ENCODE results near the gene SPSB3. TPM values are rescaled to one million over a fixed set of nuclear protein-coding genes. Genes with fewer than 3 reads are reported as not detected.
"Not testable (repeated sequence)": the region's sequence is repeated elsewhere in the genome, so short reads cannot be mapped to it uniquely, and the experiment has no call there.

Gene SPSB3
- total and polyA plus RNA-seq, 10 donors = 41.4 to 266 (median 90.0) TPM

DNA sequence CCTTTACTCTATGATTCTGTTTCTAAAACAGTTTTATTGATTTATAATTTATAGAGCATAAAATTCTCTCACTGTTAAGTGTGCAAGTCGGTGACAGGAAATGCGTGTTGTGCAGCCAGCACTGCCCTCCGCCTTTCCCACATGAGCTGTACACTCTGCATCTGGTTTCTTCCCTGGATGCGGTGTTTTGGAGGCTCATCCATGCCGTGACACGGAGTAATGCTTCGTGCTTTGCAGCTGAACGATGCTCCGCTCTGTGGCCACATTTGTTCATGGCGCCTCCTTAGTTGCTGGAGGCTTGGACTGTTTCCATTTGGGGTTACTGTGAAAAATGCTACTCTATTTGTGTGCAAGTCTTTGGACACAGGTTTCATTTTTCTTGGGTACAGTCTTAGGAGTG lies 18.3 kb upstream of the SPSB3 start:
- H3K27me3 ChIP-seq (replicated peaks in 1 of 7) = no peaks in the 10 kb centered on the region
- 84 to 89% (median 87%) methylated on average over 10 of the region's 10 CpGs for WGBS, 5 donors
- peaks cover 0 to 14% (median 2%) of the 10 kb centered on the region in 6 donors for H3K36me3 ChIP-seq
- H3K27ac ChIP-seq = no peak overlapping the region
- intact Hi-C loops (cut with DNase I; ENCODE audit: low total_unique reads) = no loop called here
- peaks cover 0 to 34% (median 28%) of the 10 kb centered on the region in 8 donors for H3K9me3 ChIP-seq
- no peaks in the 10 kb centered on the region for H3K4me1 ChIP-seq
- no peak overlapping the region for H3K4me3 ChIP-seq
- no peak for DNase-seq
- TF ChIP-seq POLR2AphosphoS5 (IDR thresholded peaks at IDR 0.05) = no peak
- TF ChIP-seq, protein P1, sequence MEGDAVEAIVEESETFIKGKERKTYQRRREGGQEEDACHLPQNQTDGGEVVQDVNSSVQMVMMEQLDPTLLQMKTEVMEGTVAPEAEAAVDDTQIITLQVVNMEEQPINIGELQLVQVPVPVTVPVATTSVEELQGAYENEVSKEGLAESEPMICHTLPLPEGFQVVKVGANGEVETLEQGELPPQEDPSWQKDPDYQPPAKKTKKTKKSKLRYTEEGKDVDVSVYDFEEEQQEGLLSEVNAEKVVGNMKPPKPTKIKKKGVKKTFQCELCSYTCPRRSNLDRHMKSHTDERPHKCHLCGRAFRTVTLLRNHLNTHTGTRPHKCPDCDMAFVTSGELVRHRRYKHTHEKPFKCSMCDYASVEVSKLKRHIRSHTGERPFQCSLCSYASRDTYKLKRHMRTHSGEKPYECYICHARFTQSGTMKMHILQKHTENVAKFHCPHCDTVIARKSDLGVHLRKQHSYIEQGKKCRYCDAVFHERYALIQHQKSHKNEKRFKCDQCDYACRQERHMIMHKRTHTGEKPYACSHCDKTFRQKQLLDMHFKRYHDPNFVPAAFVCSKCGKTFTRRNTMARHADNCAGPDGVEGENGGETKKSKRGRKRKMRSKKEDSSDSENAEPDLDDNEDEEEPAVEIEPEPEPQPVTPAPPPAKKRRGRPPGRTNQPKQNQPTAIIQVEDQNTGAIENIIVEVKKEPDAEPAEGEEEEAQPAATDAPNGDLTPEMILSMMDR (IDR thresholded peaks at IDR 0.05 in 8 of 11, conservative IDR thresholded peaks at IDR 0.05 in 3 of 11) = no peak
- no peak for TF ChIP-seq POLR2A (IDR thresholded peaks at IDR 0.05)

DNA sequence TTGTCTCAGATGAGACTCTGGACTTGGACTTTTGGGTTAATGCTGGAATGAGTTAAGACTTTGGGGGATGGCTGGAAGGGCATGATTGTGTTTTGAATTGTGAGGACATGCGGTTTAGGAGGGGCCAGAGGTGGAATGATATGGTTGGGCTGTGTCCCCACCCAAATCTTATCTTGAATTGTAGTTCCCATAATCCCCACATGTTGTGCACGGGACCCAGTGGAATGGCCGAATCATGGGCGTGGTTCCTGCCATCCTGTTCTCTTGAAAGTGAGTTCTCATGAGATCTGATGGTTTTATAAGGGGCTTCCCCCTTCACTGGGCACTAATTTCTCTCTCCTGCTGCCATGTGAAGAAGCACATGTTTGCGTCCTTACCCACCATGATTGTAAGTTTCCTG lies 16.9 kb upstream of the SPSB3 start:
- H3K4me1 ChIP-seq; DNase-seq; H3K4me3 ChIP-seq; H3K27me3 ChIP-seq (replicated peaks in 1 of 7); H3K36me3 ChIP-seq; H3K27ac ChIP-seq; intact Hi-C loops (cut with DNase I; ENCODE audit: low total_unique reads): not testable (repeated sequence)
- peaks cover 0 to 34% (median 28%) of the 10 kb centered on the region in 8 donors for H3K9me3 ChIP-seq
- 61 to 89% (median 83%) methylated on average over 4 to 5 of the region's 5 CpGs for WGBS, 5 donors

DNA sequence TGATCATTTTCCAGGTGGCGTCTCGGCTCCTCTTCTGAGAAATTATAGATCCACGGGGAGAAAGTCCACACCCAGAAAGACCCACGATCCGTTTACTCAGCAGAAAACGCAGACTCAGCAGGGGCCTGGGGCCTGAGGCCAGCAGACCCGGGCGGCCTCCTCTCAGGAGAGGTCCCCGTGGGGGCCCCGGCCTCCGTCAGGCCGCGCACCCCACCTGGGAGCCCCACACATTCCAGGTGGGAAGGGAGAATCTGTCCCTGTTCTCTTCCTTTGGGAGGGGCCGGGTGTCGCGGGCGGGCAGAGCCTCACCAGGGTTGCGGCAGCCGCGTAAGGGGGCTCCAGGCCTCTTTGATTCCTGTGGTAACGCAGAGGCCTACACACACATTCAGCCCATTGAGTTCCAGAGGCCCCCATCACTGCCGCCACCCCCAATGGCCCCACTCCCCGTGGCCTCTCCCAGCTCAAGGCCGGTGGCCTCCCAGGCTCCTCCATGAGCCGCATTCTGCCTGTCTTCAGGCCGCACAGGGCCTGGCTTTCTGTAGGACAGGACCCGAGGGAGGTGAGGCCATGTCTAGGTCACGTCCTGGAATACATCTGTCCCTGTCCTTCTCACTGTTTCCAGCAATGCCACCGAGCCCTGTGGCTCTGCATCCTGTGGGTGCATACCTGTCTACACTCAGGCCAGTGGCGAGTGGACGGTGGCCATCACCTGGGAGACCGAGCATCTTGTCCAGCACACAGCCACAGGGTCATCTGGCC lies 12.7 kb upstream of the SPSB3 start:
- H3K36me3 ChIP-seq = peaks cover 0 to 28% (median 21%) of the 10 kb centered on the region in 6 donors
- H3K27me3 ChIP-seq (replicated peaks in 1 of 7) = no peaks in the 10 kb centered on the region
- TF ChIP-seq, protein P1 (IDR thresholded peaks at IDR 0.05 in 8 of 11, conservative IDR thresholded peaks at IDR 0.05 in 3 of 11) = no peak
- peak in 1 of 3 donors; percentile 11 for TF ChIP-seq POLR2AphosphoS5 (IDR thresholded peaks at IDR 0.05)
- intact Hi-C loops (cut with DNase I; ENCODE audit: low total_unique reads) = no loop called here
- peak; percentile 52 for DNase-seq
- 85 to 92% (median 88%) methylated on average over 19 to 32 of the region's 32 CpGs for WGBS, 5 donors
- no peak overlapping the region for H3K27ac ChIP-seq
- H3K9me3 ChIP-seq = peaks cover 0 to 34% (median 28%) of the 10 kb centered on the region in 8 donors
- H3K4me1 ChIP-seq = no peaks in the 10 kb centered on the region
- H3K4me3 ChIP-seq = no peak overlapping the region

DNA sequence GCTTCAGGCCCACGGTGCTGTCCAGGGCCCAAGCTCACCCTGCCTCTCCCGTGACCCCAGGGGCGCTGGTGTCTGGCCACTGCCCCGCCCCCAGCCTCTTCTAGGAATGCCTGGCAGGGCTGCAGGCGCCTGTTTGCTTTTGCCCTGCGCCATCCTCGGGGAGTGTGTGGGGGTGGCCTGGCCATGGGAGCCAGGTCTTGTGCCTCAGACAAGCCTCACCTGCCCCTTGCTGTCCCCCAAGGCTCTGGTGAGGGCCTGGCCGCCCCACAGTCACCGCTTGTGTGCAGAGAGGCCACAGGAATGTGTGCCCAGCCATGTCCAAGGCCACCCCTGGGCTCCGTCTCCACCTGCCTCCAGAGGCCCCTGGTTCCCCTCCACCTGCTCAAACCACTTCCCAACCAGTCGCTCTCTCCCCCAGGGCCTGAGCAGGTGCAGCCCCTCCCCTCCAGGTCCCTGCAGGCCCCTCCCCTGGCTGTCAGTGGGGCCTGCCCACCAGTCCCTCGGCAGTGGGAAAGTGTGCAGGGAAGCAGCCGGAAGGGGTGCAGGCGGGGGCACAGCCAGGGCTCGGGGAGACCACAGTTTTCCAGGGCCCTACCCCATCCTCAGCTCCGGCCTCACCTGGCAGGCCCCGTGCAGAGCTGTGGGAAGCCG lies 12.0 kb upstream of the SPSB3 start:
- peaks cover 0 to 27% (median 24%) of the 10 kb centered on the region in 8 donors for H3K9me3 ChIP-seq
- peak; percentile 59 for DNase-seq
- H3K27me3 ChIP-seq (replicated peaks in 1 of 7) = no peaks in the 10 kb centered on the region
- H3K27ac ChIP-seq = no peak overlapping the region
- no peaks in the 10 kb centered on the region for H3K4me1 ChIP-seq
- 68 to 83% (median 71%) methylated on average over 16 to 18 of the region's 18 CpGs for WGBS, 5 donors
- peaks cover 0 to 35% (median 25%) of the 10 kb centered on the region in 6 donors for H3K36me3 ChIP-seq
- TF ChIP-seq POLR2A (IDR thresholded peaks at IDR 0.05) (no peak), POLR2AphosphoS5 (IDR thresholded peaks at IDR 0.05) (no peak)
- TF ChIP-seq, protein P1 (IDR thresholded peaks at IDR 0.05 in 8 of 11, conservative IDR thresholded peaks at IDR 0.05 in 3 of 11) = no peak
- intact Hi-C loops (cut with DNase I; ENCODE audit: low total_unique reads) = no loop called here
- no peak overlapping the region for H3K4me3 ChIP-seq
